Calu3 (cell line): ENCODE results near the gene AMZ1. TPM values are rescaled to one million over a fixed set of nuclear protein-coding genes. Genes with fewer than 3 reads are reported as not detected.

Source experiments
- BruUV-seq: library from RNA; stranded (reverse); fragments of 400-500 nt; replicated peaks from 2 replicates; lab custom pipeline; 2021; lab: Mats Ljungman, UMichigan
- CTCF ChIA-PET: fragments of 300-600 bp; sonication (Branson Sonifier 250); formaldehyde crosslinking; loops from one replicate; lab custom pipeline; 2022; ENCODE audit warnings: antibody characterized with exemption; lab: Charles Lee
- DNase-seq: peaks from one replicate; pipeline ENCODE4 v3.0.0; 2022
- H3K27ac Mint-ChIP-seq: one replicate; pipeline ENCODE4 v1.8.0; 2022; ENCODE audit warnings: mixed read lengths; ENCODE audit not compliant: unreplicated experiment
- H3K27me3 Mint-ChIP-seq: one replicate; pipeline ENCODE4 v1.8.0; 2022; ENCODE audit warnings: mixed read lengths; ENCODE audit not compliant: unreplicated experiment
- H3K36me3 Mint-ChIP-seq: one replicate; pipeline ENCODE4 v1.8.0; 2022; ENCODE audit warnings: mild to moderate bottlenecking, moderate library complexity, mixed read lengths; ENCODE audit not compliant: insufficient read depth, unreplicated experiment
- H3K4me1 Mint-ChIP-seq: one replicate; pipeline ENCODE4 v1.8.0; 2022; ENCODE audit warnings: mild to moderate bottlenecking, low read depth, mixed read lengths; ENCODE audit not compliant: unreplicated experiment
- H3K4me3 Mint-ChIP-seq: one replicate; pipeline ENCODE4 v1.8.0; 2022; ENCODE audit warnings: mild to moderate bottlenecking, low read depth, moderate library complexity, mixed read lengths; ENCODE audit not compliant: unreplicated experiment
- H3K9me3 Mint-ChIP-seq: one replicate; pipeline ENCODE4 v1.8.0; 2022; ENCODE audit warnings: low read depth, mixed read lengths; ENCODE audit not compliant: unreplicated experiment
- intact Hi-C: fragments of 100-400 bp; cut with micrococcal nuclease; formaldehyde crosslinking; loops from one replicate; pipeline ENCODE4 v1.10.0; 2022; ENCODE audit not compliant: unreplicated experiment
- total RNA-seq: library from RNA; stranded (reverse); gene quantifications from 2 replicates; pipeline ENCODE4 v1.2.3, GENCODE V29; 2022
- TF ChIP-seq, protein P1 (sequence below): fragments of 200-600 bp; IDR thresholded peaks from one replicate; pipeline ENCODE4 v1.8.0; 2022; ENCODE audit warnings: antibody characterized with exemption; ENCODE audit not compliant: unreplicated experiment

The AMZ1 gene
- total RNA-seq, 1 experiment from 2014 or later, result 0.12 TPM

DNA sequence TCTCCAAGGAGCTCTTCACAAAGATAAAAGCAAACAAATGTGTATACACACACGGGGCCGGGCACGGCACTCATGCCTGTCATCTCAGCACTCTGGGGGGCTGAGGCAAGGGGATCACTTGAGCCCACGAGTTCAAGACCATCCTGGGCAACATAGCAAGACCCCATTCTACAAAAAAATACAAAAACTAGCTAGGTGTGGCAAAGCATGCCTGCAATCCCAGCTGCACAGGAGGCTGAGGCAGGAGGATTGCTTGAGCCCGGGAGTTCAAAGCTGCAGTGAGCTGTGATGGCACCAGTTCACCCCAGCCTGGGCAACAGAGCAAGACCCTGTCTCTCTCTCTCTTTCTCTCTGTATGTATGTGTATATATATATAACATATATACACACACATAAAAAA is 33.9 kb upstream of the AMZ1 start:
- H3K27ac Mint-ChIP-seq, result no peak overlapping the region
- H3K27me3 Mint-ChIP-seq, result no peaks in the 10 kb centered on the region
- H3K36me3 Mint-ChIP-seq, result peaks cover 53% of the 10 kb centered on the region
- H3K4me1 Mint-ChIP-seq, result no peaks in the 10 kb centered on the region
- H3K4me3 Mint-ChIP-seq, result no peak overlapping the region
- CTCF ChIA-PET, result interaction anchor here (0.9 kb wide), 1 partner anchor 10 kb away, joined by 3 read pairs; no protein-coding TSS in a partner anchor
- no peaks in the 10 kb centered on the region for H3K9me3 Mint-ChIP-seq
- BruUV-seq, result no TSS peak
- TF ChIP-seq, protein P1, sequence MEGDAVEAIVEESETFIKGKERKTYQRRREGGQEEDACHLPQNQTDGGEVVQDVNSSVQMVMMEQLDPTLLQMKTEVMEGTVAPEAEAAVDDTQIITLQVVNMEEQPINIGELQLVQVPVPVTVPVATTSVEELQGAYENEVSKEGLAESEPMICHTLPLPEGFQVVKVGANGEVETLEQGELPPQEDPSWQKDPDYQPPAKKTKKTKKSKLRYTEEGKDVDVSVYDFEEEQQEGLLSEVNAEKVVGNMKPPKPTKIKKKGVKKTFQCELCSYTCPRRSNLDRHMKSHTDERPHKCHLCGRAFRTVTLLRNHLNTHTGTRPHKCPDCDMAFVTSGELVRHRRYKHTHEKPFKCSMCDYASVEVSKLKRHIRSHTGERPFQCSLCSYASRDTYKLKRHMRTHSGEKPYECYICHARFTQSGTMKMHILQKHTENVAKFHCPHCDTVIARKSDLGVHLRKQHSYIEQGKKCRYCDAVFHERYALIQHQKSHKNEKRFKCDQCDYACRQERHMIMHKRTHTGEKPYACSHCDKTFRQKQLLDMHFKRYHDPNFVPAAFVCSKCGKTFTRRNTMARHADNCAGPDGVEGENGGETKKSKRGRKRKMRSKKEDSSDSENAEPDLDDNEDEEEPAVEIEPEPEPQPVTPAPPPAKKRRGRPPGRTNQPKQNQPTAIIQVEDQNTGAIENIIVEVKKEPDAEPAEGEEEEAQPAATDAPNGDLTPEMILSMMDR, result no peak
- no peak for DNase-seq
- intact Hi-C loops, result no loop called here

DNA sequence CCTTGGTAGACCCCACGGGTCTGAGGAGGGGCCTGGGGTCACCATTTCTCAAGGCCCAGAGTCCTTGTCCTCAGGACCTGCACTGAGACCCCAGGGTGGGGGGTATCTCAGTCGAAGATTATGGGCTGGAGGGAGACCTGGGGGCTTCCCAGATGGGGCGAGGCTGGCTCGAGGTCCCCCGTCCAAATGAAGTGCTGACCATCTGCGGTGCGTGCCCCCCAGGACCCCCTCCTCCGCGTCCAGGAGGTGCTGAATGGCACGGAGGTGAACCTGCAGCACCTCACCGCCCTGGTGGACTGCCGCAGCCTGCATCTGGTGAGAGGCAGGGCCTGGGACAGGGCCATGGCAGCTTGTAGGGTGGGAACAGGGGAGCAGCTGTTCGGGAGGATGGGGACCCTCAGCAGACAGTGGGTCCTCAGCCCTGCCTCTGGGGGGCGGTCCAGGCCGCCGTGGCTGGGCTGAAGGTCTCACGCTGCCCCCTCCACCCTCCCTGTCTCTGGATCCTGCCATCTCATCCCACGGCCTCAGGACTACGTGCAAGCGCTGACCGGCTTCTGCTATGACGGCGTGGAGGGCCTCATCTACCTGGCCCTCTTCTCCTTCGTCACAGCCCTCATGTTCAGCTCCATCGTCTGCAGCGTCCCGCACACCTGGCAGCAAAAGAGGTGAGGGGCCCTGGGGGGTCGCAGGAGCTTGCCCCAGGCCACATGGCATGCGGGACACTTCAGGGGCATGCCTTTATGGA is 32.0 kb upstream of the AMZ1 start:
- no peaks in the 10 kb centered on the region for H3K4me1 Mint-ChIP-seq
- DNase-seq, result no peak
- H3K36me3 Mint-ChIP-seq, result peaks cover 43% of the 10 kb centered on the region
- intact Hi-C loops, result no loop called here
- no peaks in the 10 kb centered on the region for H3K9me3 Mint-ChIP-seq
- no peak overlapping the region for H3K27ac Mint-ChIP-seq
- H3K4me3 Mint-ChIP-seq, result no peak overlapping the region
- no TSS peak for BruUV-seq
- TF ChIP-seq, protein P1, result no peak
- CTCF ChIA-PET, result no interaction called here
- H3K27me3 Mint-ChIP-seq, result no peaks in the 10 kb centered on the region

DNA sequence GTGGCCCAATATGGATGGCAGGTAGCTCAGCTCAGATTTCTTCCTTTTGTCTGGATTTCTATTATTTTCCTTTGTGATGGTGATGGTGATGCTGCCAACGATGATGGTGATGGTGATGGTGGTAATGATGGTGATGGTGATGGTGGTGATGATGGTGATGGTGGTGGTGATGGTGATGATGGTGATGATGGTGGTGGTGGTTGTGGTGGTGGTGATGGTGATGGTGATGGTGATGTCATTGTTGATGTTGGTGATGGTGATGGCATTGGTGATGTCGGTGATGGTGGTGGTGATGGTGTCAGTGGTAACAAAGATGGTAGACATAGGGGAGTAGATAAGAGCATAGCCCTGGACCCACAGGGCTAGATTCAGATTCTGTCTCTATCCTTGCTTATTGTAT is 30.8 kb upstream of the AMZ1 start:
- DNase-seq, result no peak
- Mint-ChIP-seq H3K9me3 (no peaks in the 10 kb centered on the region), H3K4me1 (no peaks in the 10 kb centered on the region), H3K27ac (no peak overlapping the region), H3K4me3 (no peak overlapping the region), H3K36me3 (peaks cover 40% of the 10 kb centered on the region), H3K27me3 (no peaks in the 10 kb centered on the region)
- intact Hi-C loops, result no loop called here
- TF ChIP-seq, protein P1, result no peak
- CTCF ChIA-PET, result no interaction called here
- no TSS peak for BruUV-seq

DNA sequence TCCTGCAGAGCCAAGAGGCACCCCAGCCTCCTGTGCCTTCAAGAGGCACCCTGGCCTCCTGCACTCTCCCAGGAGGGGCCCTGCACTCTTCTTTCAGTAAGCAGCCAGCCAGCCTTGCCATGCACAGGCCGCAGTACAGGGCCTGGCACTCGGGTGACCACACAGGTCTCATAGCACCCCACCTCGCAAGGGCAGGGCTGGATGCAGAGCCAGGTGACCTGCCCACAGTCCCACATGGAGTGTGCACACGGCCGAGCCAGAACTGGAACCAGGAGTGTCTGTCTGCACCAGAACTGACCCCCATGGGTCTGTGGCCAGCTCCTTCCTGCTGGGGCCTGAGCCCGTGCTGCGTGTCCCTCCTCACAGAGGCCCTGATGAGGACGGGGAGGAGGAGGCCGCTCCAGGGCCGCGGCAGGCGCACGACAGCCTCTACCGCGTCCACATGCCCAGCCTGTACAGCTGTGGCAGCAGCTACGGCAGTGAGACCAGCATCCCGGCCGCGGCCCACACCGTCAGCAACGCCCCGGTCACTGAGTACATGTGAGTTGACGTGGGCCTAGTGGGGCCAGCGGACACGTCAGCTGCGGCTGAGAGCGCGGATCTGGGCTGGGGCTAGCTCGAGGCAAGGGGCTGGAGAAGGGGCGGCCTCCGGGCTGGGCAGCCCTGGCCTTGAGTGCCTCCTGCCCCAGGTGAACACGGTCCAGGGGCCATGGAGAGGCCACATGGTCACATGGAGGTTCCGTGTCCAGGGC is 29.9 kb upstream of the AMZ1 start:
- H3K27ac Mint-ChIP-seq, result no peak overlapping the region
- CTCF ChIA-PET, result no interaction called here
- H3K9me3 Mint-ChIP-seq, result no peaks in the 10 kb centered on the region
- TF ChIP-seq, protein P1, result no peak
- H3K27me3 Mint-ChIP-seq, result no peaks in the 10 kb centered on the region
- BruUV-seq, result no TSS peak
- intact Hi-C loops, result no loop called here
- H3K4me3 Mint-ChIP-seq, result no peak overlapping the region
- no peak for DNase-seq
- peaks cover 40% of the 10 kb centered on the region for H3K36me3 Mint-ChIP-seq
- no peaks in the 10 kb centered on the region for H3K4me1 Mint-ChIP-seq
